Measurements from ENCODE around the gene TOR3A. TPM values are rescaled to one million over a fixed set of nuclear protein-coding genes. Genes with fewer than 3 reads are reported as not detected.
A peak's percentile ranks its signal among the peaks of the same experiment; 100 is the strongest.

Gene TOR3A
- polyA plus RNA-seq, 3 donors, result 50.0 to 67.8 (median 60.9) TPM

GRCh38 chr1:179080866-179081686 lies 794 bp upstream of the TOR3A start:
- Histone ChIP-seq H3K9ac (ENCODE audit: insufficient read depth, low read length, poor library complexity, severe bottlenecking) (peak overlapping the region; percentile 90), H3K4me3 (replicated peaks in 1 of 3; ENCODE audit: low read depth in 2 of 3, low read length in 3 of 3) (peak overlapping the region; percentile 68 to 83 (median 77)), H2AFZ (ENCODE audit: insufficient read depth, low read depth, low read length, poor library complexity, severe bottlenecking) (peak overlapping the region; percentile 88), H4K20me1 (ENCODE audit: insufficient read depth, low read length) (no peaks in the 10 kb centered on the region), H3K4me1 (ENCODE audit: control insufficient read depth in 1 of 2, insufficient read depth in 2 of 2, low read length in 2 of 2) (peaks cover 19 to 24% of the 10 kb centered on the region in 2 donors), H3K36me3 (replicated peaks in 1 of 2; ENCODE audit: control insufficient read depth in 1 of 2, insufficient read depth in 2 of 2, low read length in 2 of 2) (peaks cover 10 to 14% of the 10 kb centered on the region in 2 donors), H3K79me2 (ENCODE audit: insufficient read depth, low read length) (peaks cover 40% of the 10 kb centered on the region), H3K27me3 (ENCODE audit: control insufficient read depth in 2 of 2, insufficient read depth in 2 of 2, low read length in 2 of 2) (no peaks in the 10 kb centered on the region), H3K4me2 (replicated peaks; ENCODE audit: extremely low read depth, low read length, poor library complexity, severe bottlenecking) (peak overlapping the region; percentile 89), H3K27ac (ENCODE audit: low read depth in 1 of 2, low read length in 2 of 2) (peak overlapping the region; percentile 91 to 93), H3K9me3 (replicated peaks in 1 of 2; ENCODE audit: control insufficient read depth in 1 of 2, insufficient read depth in 1 of 2, low read length in 2 of 2) (no peaks in the 10 kb centered on the region)
- H3K27me3 Mint-ChIP-seq (ENCODE audit: low read depth in 3 of 3), result peaks cover 0 to 2% (median 0%) of the 10 kb centered on the region in 3 donors
- TF ChIP-seq CTCF (IDR thresholded peaks at IDR 0.05), result no peak
- peaks cover 11 to 19% of the 10 kb centered on the region in 2 donors for H3K36me3 Mint-ChIP-seq
- peak overlapping the region; percentile 94 to 97 (median 95) for H3K27ac Mint-ChIP-seq
- H3K4me3 Mint-ChIP-seq, result peak overlapping the region; percentile 96 to 98
- H3K9me3 Mint-ChIP-seq, result no peaks in the 10 kb centered on the region
- WGBS (ENCODE audit: insufficient coverage), result 15% methylated on average over 8 of the region's 18 CpGs
- intact Hi-C loops (cut with micrococcal nuclease), result loop anchor here (5.0 kb wide), 2 partner anchors 211 to 286 kb away; partner anchors contain the start of genes AXDND1 (in 2 of the 2) and SOAT1 (in 2 of the 2)
- DNase-seq, result peak; percentile 72 to 91 (median 76)
- H3K4me1 Mint-ChIP-seq, result peaks cover 27% of the 10 kb centered on the region

GRCh38 chr1:179082333-179082998 lies 596 bp downstream of the TOR3A start:
- H3K79me2 ChIP-seq (ENCODE audit: insufficient read depth, low read length), result peaks cover 53% of the 10 kb centered on the region
- peak overlapping the region; percentile 78 to 94 (median 90) for H3K27ac Mint-ChIP-seq
- under 1% methylated on average over 52 of the region's 52 CpGs for WGBS (ENCODE audit: insufficient coverage)
- H3K4me3 ChIP-seq (replicated peaks in 1 of 3; ENCODE audit: low read depth in 2 of 3, low read length in 3 of 3), result peak overlapping the region; percentile 68 to 83 (median 77)
- H3K27ac ChIP-seq (ENCODE audit: low read depth in 1 of 2, low read length in 2 of 2), result peak overlapping the region; percentile 91 to 93
- H3K9me3 ChIP-seq (replicated peaks in 1 of 2; ENCODE audit: control insufficient read depth in 1 of 2, insufficient read depth in 1 of 2, low read length in 2 of 2), result no peaks in the 10 kb centered on the region
- H3K36me3 Mint-ChIP-seq, result peaks cover 16 to 33% of the 10 kb centered on the region in 2 donors
- peak overlapping the region; percentile 88 for H2AFZ ChIP-seq (ENCODE audit: insufficient read depth, low read depth, low read length, poor library complexity, severe bottlenecking)
- intact Hi-C loops (cut with micrococcal nuclease), result loop anchor here (5.0 kb wide), 2 partner anchors 210 to 285 kb away; partner anchors contain the start of genes AXDND1 (in 2 of the 2) and SOAT1 (in 2 of the 2)
- peaks cover 11 to 24% of the 10 kb centered on the region in 2 donors for H3K36me3 ChIP-seq (replicated peaks in 1 of 2; ENCODE audit: control insufficient read depth in 1 of 2, insufficient read depth in 2 of 2, low read length in 2 of 2)
- H3K27me3 Mint-ChIP-seq (ENCODE audit: low read depth in 3 of 3), result peaks cover 0 to 2% (median 0%) of the 10 kb centered on the region in 3 donors
- H3K4me3 Mint-ChIP-seq, result peak overlapping the region; percentile 96 to 98
- H3K4me2 ChIP-seq (replicated peaks; ENCODE audit: extremely low read depth, low read length, poor library complexity, severe bottlenecking), result peak overlapping the region; percentile 89
- H3K27me3 ChIP-seq (ENCODE audit: control insufficient read depth in 2 of 2, insufficient read depth in 2 of 2, low read length in 2 of 2), result no peaks in the 10 kb centered on the region
- H3K4me1 Mint-ChIP-seq, result peaks cover 32% of the 10 kb centered on the region
- no peaks in the 10 kb centered on the region for H3K9me3 Mint-ChIP-seq
- peak overlapping the region; percentile 90 for H3K9ac ChIP-seq (ENCODE audit: insufficient read depth, low read length, poor library complexity, severe bottlenecking)
- H3K4me1 ChIP-seq (ENCODE audit: control insufficient read depth in 1 of 2, insufficient read depth in 2 of 2, low read length in 2 of 2), result peaks cover 19 to 29% of the 10 kb centered on the region in 2 donors
- H4K20me1 ChIP-seq (ENCODE audit: insufficient read depth, low read length), result peaks cover 9% of the 10 kb centered on the region
- peak; percentile 18 to 25 (median 21) for DNase-seq
- TF ChIP-seq CTCF (IDR thresholded peaks at IDR 0.05), result no peak

Measured in CD14-positive monocyte (primary cell).